Measurements from ENCODE around the gene HSPG2. TPM values are rescaled to one million over a fixed set of nuclear protein-coding genes. Genes with fewer than 3 reads are reported as not detected.
"Not testable (repeated sequence)": the region's sequence is repeated elsewhere in the genome, so short reads cannot be mapped to it uniquely, and the experiment has no call there.

HSPG2 gene
- total and polyA plus RNA-seq, 10 of the 15 experiments (the other 5 are each of a cell fraction or from before 2014, with no cell fraction given): 0.30 to 3.4 (median 0.73) TPM; not detected in 2

GRCh38 chr1:21907737-21908534, 29.2 kb downstream of the HSPG2 start:
- FAIRE-seq: not testable (repeated sequence)

GRCh38 chr1:21907079-21907418, 30.1 kb downstream of the HSPG2 start:
- WGBS (ENCODE audit: insufficient coverage, insufficient replicate concordance, low lambda C conversion rate, missing lambda C conversion rate): 66% methylated on average over 9 of the region's 9 CpGs
- CTCF ChIA-PET: no interaction called here
- no peaks in the 10 kb centered on the region for H3K79me2 ChIP-seq (ENCODE audit: control insufficient read depth, insufficient read depth, low read length)

More at GRCh38 chr1:21907737-21908534, 29.2 kb downstream of the HSPG2 start:
- DNase-seq (ENCODE audit: low read depth, low spot score); intact Hi-C loops (cut with micrococcal nuclease; ENCODE audit: unreplicated experiment); ATAC-seq; H3K27me3 ChIP-seq (replicated peaks in 1 of 2; ENCODE audit: control insufficient read depth in 2 of 2, insufficient read depth in 2 of 2, low read length in 1 of 2); H4K20me1 ChIP-seq (ENCODE audit: control insufficient read depth, insufficient read depth); H3K9me3 ChIP-seq (replicated peaks; ENCODE audit: control insufficient read depth, insufficient read depth, low read length); H3K27ac ChIP-seq (ENCODE audit: control insufficient read depth, insufficient read depth); H3K4me2 ChIP-seq (ENCODE audit: control insufficient read depth, insufficient read depth); H3K4me3 ChIP-seq; H3K9ac ChIP-seq (ENCODE audit: control insufficient read depth, insufficient read depth, low read length); RAD21 ChIA-PET (ENCODE audit: unreplicated experiment); H2AFZ ChIP-seq (ENCODE audit: control insufficient read depth, low read depth, low read length); H3K79me2 ChIP-seq (ENCODE audit: control insufficient read depth, insufficient read depth, low read length); SMC1A ChIA-PET (ENCODE audit: uncharacterized antibody, unreplicated experiment); POLR2A ChIA-PET; BruUV-seq (replicated peaks); in situ Hi-C loops (cut with MboI); H3K36me3 ChIP-seq (ENCODE audit: control insufficient read depth in 2 of 2, insufficient read depth in 2 of 2, low read length in 1 of 2): not testable (repeated sequence)
- WGBS (ENCODE audit: insufficient coverage, insufficient replicate concordance, low lambda C conversion rate, missing lambda C conversion rate): 78% methylated on average over 19 of the region's 19 CpGs
- CTCF ChIA-PET: interaction anchor here (1.3 to 1.5 kb wide), 2 partner anchors 9 to 24 kb away, joined by 4 read pairs; no protein-coding TSS in a partner anchor
- H3K4me1 ChIP-seq (ENCODE audit: control insufficient read depth, insufficient read depth, low read length): peaks cover 12% of the 10 kb centered on the region

More at GRCh38 chr1:21907079-21907418, 30.1 kb downstream of the HSPG2 start:
- Histone ChIP-seq H3K4me3 (no peak overlapping the region), H2AFZ (ENCODE audit: control insufficient read depth, low read depth, low read length) (no peak overlapping the region), H4K20me1 (ENCODE audit: control insufficient read depth, insufficient read depth) (no peaks in the 10 kb centered on the region), H3K27ac (ENCODE audit: control insufficient read depth, insufficient read depth) (no peak overlapping the region), H3K36me3 (ENCODE audit: control insufficient read depth in 2 of 2, insufficient read depth in 2 of 2, low read length in 1 of 2) (no peaks in the 10 kb centered on the region), H3K9me3 (replicated peaks; ENCODE audit: control insufficient read depth, insufficient read depth, low read length) (no peaks in the 10 kb centered on the region), H3K4me1 (ENCODE audit: control insufficient read depth, insufficient read depth, low read length) (peaks cover 12% of the 10 kb centered on the region), H3K27me3 (replicated peaks in 1 of 2; ENCODE audit: control insufficient read depth in 2 of 2, insufficient read depth in 2 of 2, low read length in 1 of 2) (no peaks in the 10 kb centered on the region), H3K9ac (ENCODE audit: control insufficient read depth, insufficient read depth, low read length) (no peak overlapping the region), H3K4me2 (ENCODE audit: control insufficient read depth, insufficient read depth) (no peak overlapping the region)
- no peak for DNase-seq (ENCODE audit: low read depth, low spot score)
- TF ChIP-seq, protein P1, sequence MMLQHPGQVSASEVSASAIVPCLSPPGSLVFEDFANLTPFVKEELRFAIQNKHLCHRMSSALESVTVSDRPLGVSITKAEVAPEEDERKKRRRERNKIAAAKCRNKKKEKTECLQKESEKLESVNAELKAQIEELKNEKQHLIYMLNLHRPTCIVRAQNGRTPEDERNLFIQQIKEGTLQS (IDR thresholded peaks at IDR 0.05; ENCODE audit: borderline replicate concordance, extremely low read depth, low read depth, low read length): no peak
- TF ChIP-seq KDM1A (IDR thresholded peaks at IDR 0.05; ENCODE audit: borderline replicate concordance) (no peak), IKZF1 (conservative IDR thresholded peaks at IDR 0.05) (no peak), BACH1 (IDR thresholded peaks at IDR 0.05; ENCODE audit: borderline replicate concordance) (no peak), ZSCAN29 (IDR thresholded peaks at IDR 0.05) (no peak), SUPT20H (IDR thresholded peaks at IDR 0.05; ENCODE audit: borderline replicate concordance, control insufficient read depth, low read depth, low read length) (no peak), TCF7 (IDR thresholded peaks at IDR 0.05; ENCODE audit: borderline replicate concordance) (no peak), CHD4 (IDR thresholded peaks at IDR 0.05) (no peak), RFX5 (IDR thresholded peaks at IDR 0.05; ENCODE audit: low read depth, low read length) (no peak), MLLT1 (IDR thresholded peaks at IDR 0.05) (no peak)
- intact Hi-C loops (cut with micrococcal nuclease; ENCODE audit: unreplicated experiment): no loop called here
- FAIRE-seq: no peak
- in situ Hi-C loops (cut with MboI): no loop called here
- ATAC-seq: no peak
- ChIA-PET RAD21 (ENCODE audit: unreplicated experiment) (no interaction called here), SMC1A (ENCODE audit: uncharacterized antibody, unreplicated experiment) (no interaction called here), POLR2A (no interaction called here)
- BruUV-seq (replicated peaks): no TSS peak

Data from GM12878 (cell line).